ENCODE results near the gene NFILZ.

DNA sequence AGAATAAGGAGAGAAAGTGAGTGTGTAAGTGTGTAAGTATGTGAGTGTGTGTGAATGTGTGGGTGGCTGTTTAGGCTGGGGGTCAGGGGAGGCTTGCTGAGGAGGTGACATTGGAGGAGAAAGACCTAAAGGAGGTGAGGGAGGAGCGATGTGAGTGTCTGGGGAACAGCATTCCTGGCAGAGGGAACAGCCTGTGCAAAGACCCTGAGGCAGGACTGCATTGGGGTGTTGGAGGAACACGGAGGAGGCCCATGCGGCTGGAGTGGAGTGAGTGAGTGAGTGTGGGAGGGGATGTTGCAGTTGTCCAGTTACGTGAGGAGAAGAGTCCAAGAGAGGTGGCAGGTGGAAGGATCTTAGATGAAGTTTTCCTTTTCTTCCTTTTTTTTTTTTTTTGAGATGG lies 31.8 kb downstream of the NFILZ start:
- TF ChIP-seq BHLHE40 (IDR thresholded peaks at IDR 0.05; ENCODE audit: borderline replicate concordance): no peak
- TF ChIP-seq SUZ12 (IDR thresholded peaks at IDR 0.05): no peak
- TF ChIP-seq, protein P1, sequence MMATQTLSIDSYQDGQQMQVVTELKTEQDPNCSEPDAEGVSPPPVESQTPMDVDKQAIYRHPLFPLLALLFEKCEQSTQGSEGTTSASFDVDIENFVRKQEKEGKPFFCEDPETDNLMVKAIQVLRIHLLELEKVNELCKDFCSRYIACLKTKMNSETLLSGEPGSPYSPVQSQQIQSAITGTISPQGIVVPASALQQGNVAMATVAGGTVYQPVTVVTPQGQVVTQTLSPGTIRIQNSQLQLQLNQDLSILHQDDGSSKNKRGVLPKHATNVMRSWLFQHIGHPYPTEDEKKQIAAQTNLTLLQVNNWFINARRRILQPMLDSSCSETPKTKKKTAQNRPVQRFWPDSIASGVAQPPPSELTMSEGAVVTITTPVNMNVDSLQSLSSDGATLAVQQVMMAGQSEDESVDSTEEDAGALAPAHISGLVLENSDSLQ (IDR thresholded peaks at IDR 0.05): no peak
- TF ChIP-seq SP1 (IDR thresholded peaks at IDR 0.05): no peak
